K562 treated with DMSO at 1 percent for 4 hours (cell line): ENCODE measurements around the gene LMAN1L. TPM values are rescaled to one million over a fixed set of nuclear protein-coding genes. Genes with fewer than 3 reads are reported as not detected.

Source experiments
- total RNA-seq: library from RNA; unstranded; fragments of 300-600 nt; gene quantifications from 2 replicates; pipeline ENCODE4 v1.2.3, GENCODE V29; 2022; ENCODE audit not compliant: insufficient read depth

Gene LMAN1L
- total RNA-seq = not detected in 2 replicates

DNA sequence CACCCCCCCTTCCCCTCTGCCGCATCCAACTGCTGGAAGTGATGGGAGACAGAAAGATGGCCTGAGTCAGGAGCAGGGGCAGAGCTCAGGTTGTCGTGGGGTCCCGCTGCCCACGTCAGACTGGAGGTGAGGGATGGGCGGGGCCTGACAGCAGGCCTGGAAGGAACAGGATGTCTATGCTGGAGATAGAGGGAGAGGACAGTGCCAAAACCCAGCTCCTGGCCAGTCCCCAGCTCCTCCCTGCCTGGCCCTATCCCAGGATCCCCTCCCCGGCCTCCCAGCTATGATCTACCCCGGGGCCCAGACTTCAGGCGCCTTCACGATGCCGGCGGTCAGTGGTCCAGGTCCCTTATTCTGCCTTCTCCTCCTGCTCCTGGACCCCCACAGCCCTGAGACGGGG is at the start of gene LMAN1L:
Gene LMAN1L (plus strand): TSS at position 303 of the 400 bp plus-strand sequence. CDS start 20 bp downstream, at position 323.

DNA sequence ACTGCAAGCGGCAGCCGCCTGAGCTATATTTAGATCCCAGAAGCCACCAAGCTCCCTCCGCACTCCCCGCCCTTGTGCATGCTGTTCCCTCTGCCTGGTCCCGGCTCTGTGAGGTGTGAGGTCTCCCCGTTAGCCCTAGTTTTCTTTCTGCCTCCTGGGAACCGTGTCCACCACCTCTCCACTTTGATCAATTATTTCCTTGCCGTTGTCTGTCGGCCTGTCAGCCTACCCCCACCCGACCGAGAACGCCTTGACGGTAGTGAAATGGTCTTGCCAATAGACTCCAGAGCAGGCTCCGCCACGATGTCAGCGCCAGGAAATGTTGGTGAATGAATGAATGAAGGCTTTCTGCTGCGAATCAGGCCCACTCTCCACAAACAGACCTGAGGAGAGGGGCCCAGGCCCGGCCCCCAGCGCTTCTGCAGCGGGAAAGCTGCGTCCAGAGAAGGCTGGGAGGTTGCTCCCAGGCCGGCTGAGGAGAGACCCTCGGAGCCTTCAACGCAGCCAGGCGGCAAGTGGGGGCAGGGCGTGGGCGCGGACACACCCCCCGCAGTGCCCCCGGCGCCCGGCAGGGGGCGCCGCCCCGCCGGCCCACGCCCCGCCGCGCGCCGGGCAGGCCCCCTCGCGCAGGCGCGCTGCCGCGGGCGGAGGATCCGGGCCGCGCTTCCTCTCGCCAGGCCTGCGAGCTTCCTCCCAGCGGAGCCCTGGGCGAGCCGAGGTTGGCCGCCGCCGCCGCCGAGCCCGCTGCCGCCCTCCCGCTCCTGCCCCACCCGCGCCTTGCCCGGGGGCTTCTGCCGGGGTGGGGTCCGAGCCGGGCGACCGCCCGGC is 31.0 kb upstream of the LMAN1L start, which contains the start of gene CSK:
Gene CSK (plus strand): TSS at position 650 of the 828 bp plus-strand sequence. CDS start 16,218 bp downstream, outside the sequence.

DNA sequence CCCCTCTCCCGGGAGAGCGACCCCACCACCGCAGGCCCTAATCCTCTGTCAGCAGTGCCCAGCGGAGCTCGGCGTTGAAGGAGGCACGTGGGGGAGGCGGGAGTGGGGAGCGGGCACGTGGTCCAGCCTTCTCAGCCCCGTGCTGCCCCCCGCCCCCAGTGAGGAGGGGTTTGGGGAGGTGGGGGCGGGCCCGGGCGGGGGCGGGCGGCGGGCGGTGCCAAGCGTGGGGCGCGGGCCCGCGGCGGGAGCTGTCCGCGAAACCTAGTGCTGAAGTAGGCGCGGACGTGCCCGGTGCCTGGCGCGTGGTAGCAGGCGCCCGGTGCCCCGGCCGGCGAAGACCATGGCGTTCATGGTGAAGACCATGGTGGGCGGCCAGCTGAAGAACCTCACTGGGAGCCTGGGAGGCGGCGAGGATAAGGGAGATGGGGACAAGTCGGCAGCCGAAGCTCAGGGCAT is 13.8 kb downstream of the LMAN1L start, which contains the start of gene CPLX3:
Gene CPLX3 (plus strand): TSS at position 264 of the 456 bp plus-strand sequence. CDS start 77 bp downstream, at position 341.

DNA sequence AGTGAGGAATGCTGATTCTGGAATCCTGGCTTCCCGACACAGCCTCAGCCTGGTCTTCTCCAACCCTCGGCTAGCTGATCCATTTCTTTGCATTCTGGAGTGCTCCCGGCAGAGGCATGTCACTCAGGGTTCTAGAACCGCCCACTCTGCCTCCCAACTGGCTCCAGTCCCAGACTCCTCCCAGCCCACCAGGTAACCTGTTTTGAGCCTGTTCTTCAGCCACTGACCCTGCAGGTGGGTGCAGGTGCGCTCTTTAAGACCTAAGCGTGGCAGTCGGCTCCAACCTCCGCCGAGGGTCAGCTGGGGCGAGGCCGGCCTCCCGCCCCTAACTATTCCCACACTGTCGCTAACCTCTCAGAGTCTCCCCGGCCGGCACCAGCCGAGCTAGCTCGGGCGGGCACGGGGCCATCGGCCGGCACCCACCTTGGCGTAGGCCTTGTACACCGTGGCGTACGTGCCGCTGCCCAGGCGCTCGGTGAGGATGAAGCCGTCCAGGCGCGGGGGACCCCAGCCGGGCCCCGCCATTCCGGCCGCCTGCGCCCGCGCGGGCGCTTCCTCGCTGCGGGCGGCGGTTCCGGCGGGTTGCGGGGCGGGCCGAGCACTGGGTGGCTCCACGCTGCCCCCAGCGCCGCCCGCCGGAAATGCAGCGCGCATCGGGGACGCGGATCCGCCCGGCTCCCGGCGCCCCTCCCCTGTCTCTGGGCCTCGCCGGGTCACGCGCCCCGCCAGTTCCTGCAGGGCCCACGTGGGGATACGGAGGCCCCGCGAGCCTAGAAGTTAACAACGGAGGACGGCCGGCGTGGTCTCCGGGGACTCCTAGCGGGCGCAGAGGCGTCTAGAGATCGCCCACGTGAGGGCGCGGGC is 30.2 kb downstream of the LMAN1L start, which contains the start of gene ULK3:
Gene ULK3 (minus strand): TSS at position 576 of the 864 bp plus-strand sequence. CDS start 51 bp downstream, at position 525.

DNA sequence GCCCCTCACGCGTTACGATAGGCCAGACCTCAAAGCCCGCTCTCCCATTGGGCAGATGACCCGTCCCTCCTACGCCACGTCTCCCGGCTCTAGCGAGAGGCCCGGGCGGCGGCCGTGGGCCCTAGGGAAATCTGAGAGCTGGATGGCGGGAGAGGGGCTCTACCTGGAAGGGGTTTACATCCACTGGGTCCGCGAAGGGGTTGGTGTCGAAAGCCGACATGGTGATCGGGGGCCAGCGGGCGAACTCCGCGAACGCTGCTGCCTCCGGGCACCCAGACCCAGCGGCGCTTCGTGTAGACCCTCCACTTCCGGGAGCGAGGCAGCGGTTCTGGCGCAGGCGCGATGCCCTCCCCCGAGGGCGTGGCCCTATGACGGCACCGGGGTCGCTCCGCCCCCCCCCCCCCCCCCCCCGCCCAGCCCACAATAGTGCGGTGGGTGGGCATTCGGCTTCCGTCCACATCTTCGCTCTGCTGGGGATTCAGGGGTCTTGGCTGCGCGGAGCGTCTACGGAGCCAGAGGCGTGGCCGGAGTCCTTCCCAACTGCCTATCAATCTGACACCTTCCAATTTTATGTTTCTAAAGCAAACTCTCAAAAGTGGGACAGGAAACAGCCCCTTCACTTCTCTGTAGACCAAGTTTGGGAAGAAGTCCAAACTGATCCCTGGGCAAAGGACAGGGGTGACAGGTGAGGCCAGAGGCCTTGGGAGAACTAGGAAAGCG is 60.6 kb downstream of the LMAN1L start, which contains the start of gene SCAMP2:
Gene SCAMP2 (minus strand): TSS at position 330 of the 720 bp plus-strand sequence. CDS start 110 bp downstream, at position 220.

Other genes with a start within 250 kb of the LMAN1L start
- gene CLK3, start 197.0 kb upstream of the LMAN1L start, total RNA-seq = 91.1 and 98.4 TPM in 2 replicates
- 35.2 and 35.8 TPM in 2 replicates for gene EDC3, start 116.8 kb upstream of the LMAN1L start, total RNA-seq
- gene CYP1A1, start 87.3 kb upstream of the LMAN1L start, total RNA-seq = not detected in 2 replicates
- gene CYP1A2, start 64.0 kb upstream of the LMAN1L start, total RNA-seq = not detected in 2 replicates
- gene CSK, start 30.8 kb upstream of the LMAN1L start, total RNA-seq = 53.9 and 57.3 TPM in 2 replicates
- gene CPLX3, start 13.8 kb downstream of the LMAN1L start, total RNA-seq = not detected in 2 replicates
- 38.7 and 46.4 TPM in 2 replicates for gene ULK3, start 30.3 kb downstream of the LMAN1L start, total RNA-seq
- gene SCAMP2, start 60.5 kb downstream of the LMAN1L start, total RNA-seq = 47.9 and 62.8 TPM in 2 replicates
- 24.6 and 27.3 TPM in 2 replicates for gene MPI, start 77.2 kb downstream of the LMAN1L start, total RNA-seq
- gene FAM219B, start 94.0 kb downstream of the LMAN1L start, total RNA-seq = 19.1 and 21.2 TPM in 2 replicates
- gene COX5A, start 125.2 kb downstream of the LMAN1L start, total RNA-seq = 340 and 400 TPM in 2 replicates
- gene RPP25, start 143.9 kb downstream of the LMAN1L start, total RNA-seq = 9.7 and 13.6 TPM in 2 replicates
- not detected in 2 replicates for gene SCAMP5, start 182.7 kb downstream of the LMAN1L start, total RNA-seq
- 5.9 and 13.3 TPM in 2 replicates for gene PPCDC, start 210.8 kb downstream of the LMAN1L start, total RNA-seq